Measurements from ENCODE around the gene KCNK18.
"Not testable (repeated sequence)": the region's sequence is repeated elsewhere in the genome, so short reads cannot be mapped to it uniquely, and the experiment has no call there.

Gene KCNK18

GRCh38 chr10:117222976-117223692 is 25.8 kb downstream of the KCNK18 start:
- DNase-seq, result no peak

- DNase-seq, result no peak
Observed at GRCh38 chr10:117223693-117224430, 26.6 kb downstream of the KCNK18 start.

- DNase-seq, result no peak
Observed at GRCh38 chr10:117224881-117225280, 27.6 kb downstream of the KCNK18 start.

GRCh38 chr10:117226813-117227451 is 29.6 kb downstream of the KCNK18 start:
- no peak for DNase-seq

GRCh38 chr10:117228210-117228609 is 30.9 kb downstream of the KCNK18 start:
- DNase-seq, result no peak

GRCh38 chr10:117230107-117230506 is 32.8 kb downstream of the KCNK18 start:
- DNase-seq, result not testable (repeated sequence)

GRCh38 chr10:117237401-117237991 is 40.2 kb downstream of the KCNK18 start:
- DNase-seq, result no peak

- DNase-seq, result no peak
Observed at GRCh38 chr10:117239051-117239450, 41.8 kb downstream of the KCNK18 start.

GRCh38 chr10:117239721-117240620 is 42.7 kb downstream of the KCNK18 start:
- no peak for DNase-seq

- DNase-seq, result no peak
Observed at GRCh38 chr10:117240621-117241529, 43.6 kb downstream of the KCNK18 start, which contains the start of gene SLC18A2. Gene SLC18A2 (plus strand): TSS chr10:117241114. CDS start chr10:117241694, 580 bp downstream.

GRCh38 chr10:117241541-117242462 is 44.5 kb downstream of the KCNK18 start:
- DNase-seq, result no peak

GRCh38 chr10:117242463-117242832 is 45.2 kb downstream of the KCNK18 start:
- no peak for DNase-seq

GRCh38 chr10:117246997-117247671 is 49.8 kb downstream of the KCNK18 start:
- no peak for DNase-seq

- DNase-seq, result no peak
Observed at GRCh38 chr10:117248750-117249465, 51.6 kb downstream of the KCNK18 start.

- DNase-seq, result no peak
Observed at GRCh38 chr10:117249493-117250093, 52.3 kb downstream of the KCNK18 start.

- no peak for DNase-seq
Observed at GRCh38 chr10:117250411-117250810, 53.1 kb downstream of the KCNK18 start.

GRCh38 chr10:117253908-117254307 is 56.6 kb downstream of the KCNK18 start:
- no peak for DNase-seq

GRCh38 chr10:117254338-117254737 is 57.0 kb downstream of the KCNK18 start:
- DNase-seq, result no peak

All from activated naive CD4-positive, alpha-beta T cell treated with anti-CD3 and anti-CD28 coated beads, Interleukin-2, amount 50 U/mL, for 16 hours (primary cell).